IMR-90 (cell line): ENCODE measurements around the gene EEF2K. TPM values are rescaled to one million over a fixed set of nuclear protein-coding genes. Genes with fewer than 3 reads are reported as not detected.

Experiments used
- ATAC-seq: fragments of 200-7000 bp; cut with Tn5 transposase; 2 replicates; pipeline ENCODE4 v1.9.1; 2020; ENCODE audit warnings: low read depth, mild to moderate bottlenecking, moderate library complexity
- BruUV-seq: library from RNA; stranded (reverse); fragments of 400-500 nt; replicated peaks from 2 replicates; lab custom pipeline; 2021; lab: Mats Ljungman, UMichigan
- CTCF ChIA-PET: fragments of 300-600 bp; formaldehyde crosslinking; extraction: SDS; loops from one replicate; lab custom pipeline; 2021; ENCODE audit warnings: antibody characterized with exemption; lab: Yijun Ruan, JAX
- POLR2A ChIA-PET: fragments of 300-600 bp; sonication (Branson Sonifier 250); formaldehyde crosslinking; loops from one replicate; lab custom pipeline; 2022; ENCODE audit warnings: antibody characterized with exemption; ENCODE audit not compliant: unreplicated experiment; lab: Charles Lee
- DNase-seq: peaks from one replicate; pipeline ENCODE4 v3.0.0; 2013
- H2AFZ ChIP-seq: replicated peaks from 2 replicates; pipeline ENCODE3; 2013; ENCODE audit warnings: low read length, mild to moderate bottlenecking; ENCODE audit not compliant: poor library complexity
- H2AK5ac ChIP-seq: 2 replicates; pipeline ENCODE4 v1.6.1; 2013; ENCODE audit warnings: low read depth, low read length, inconsistent platforms
- H2AK9ac ChIP-seq: replicated peaks from 2 replicates; pipeline ENCODE3; 2013; ENCODE audit warnings: mild to moderate bottlenecking, low read depth, low read length, moderate library complexity; ENCODE audit not compliant: poor library complexity
- H2BK120ac ChIP-seq: 2 replicates; pipeline ENCODE4 v1.6.1; 2013; ENCODE audit warnings: low read depth, low read length, inconsistent platforms
- H2BK15ac ChIP-seq: 3 replicates; pipeline ENCODE4 v1.6.1; 2013; ENCODE audit warnings: low read depth, low read length, inconsistent platforms
- H2BK20ac ChIP-seq: 2 replicates; pipeline ENCODE4 v1.6.1; 2013; ENCODE audit warnings: low read depth, mild to moderate bottlenecking, inconsistent platforms, low read length, moderate library complexity
- H2BK5ac ChIP-seq: 2 replicates; pipeline ENCODE4 v1.6.1; 2013; ENCODE audit warnings: mild to moderate bottlenecking, low read depth, low read length, inconsistent platforms; ENCODE audit not compliant: poor library complexity, severe bottlenecking
- H3K14ac ChIP-seq: replicated peaks from 2 replicates; pipeline ENCODE4 v1.6.1; 2013; ENCODE audit warnings: low read depth, low read length, inconsistent platforms
- H3K18ac ChIP-seq: 2 replicates; pipeline ENCODE4 v1.6.1; 2013; ENCODE audit warnings: low read depth, low read length, control low read depth
- H3K23ac ChIP-seq: 2 replicates; pipeline ENCODE4 v1.6.1; 2013; ENCODE audit warnings: low read depth, low read length, inconsistent platforms
- H3K27ac ChIP-seq: 2 replicates; pipeline ENCODE4 v1.5.1; 2013; ENCODE audit warnings: mild to moderate bottlenecking, control low read depth, low read length; ENCODE audit not compliant: insufficient read depth
- H3K27me3 ChIP-seq: 2 replicates; pipeline ENCODE4 v1.6.1; 2013; ENCODE audit warnings: low read length; ENCODE audit not compliant: control insufficient read depth, insufficient read depth
- H3K36me3 ChIP-seq: 2 replicates; pipeline ENCODE4 v1.6.1; 2013; ENCODE audit warnings: low read length, mixed read lengths; ENCODE audit not compliant: control insufficient read depth, insufficient read depth
- H3K4ac ChIP-seq: 2 replicates; pipeline ENCODE4 v1.6.1; 2013; ENCODE audit warnings: low read depth, low read length, inconsistent platforms
- H3K4me1 ChIP-seq: 2 replicates; pipeline ENCODE4 v1.6.1; 2013; ENCODE audit warnings: low read length, mixed read lengths; ENCODE audit not compliant: control insufficient read depth, insufficient read depth
- H3K4me2 ChIP-seq: 2 replicates; pipeline ENCODE4 v1.6.1; 2013; ENCODE audit warnings: low read depth, mild to moderate bottlenecking, control low read depth, low read length, moderate library complexity
- H3K4me3 ChIP-seq: 2 replicates; pipeline ENCODE4 v1.5.1; 2013; ENCODE audit warnings: low read depth, mild to moderate bottlenecking, control low read depth, low read length, moderate library complexity; ENCODE audit not compliant: insufficient read depth
- H3K56ac ChIP-seq: 2 replicates; pipeline ENCODE4 v1.6.1; 2013; ENCODE audit warnings: low read length, inconsistent platforms; ENCODE audit not compliant: insufficient read depth; ENCODE audit errors: extremely low read depth
- H3K79me1 ChIP-seq, 2 experiments: 2 replicates each; pipeline ENCODE4 v1.6.1; 2013; ENCODE audit warnings: low read length in 2 of 2, inconsistent platforms in 1 of 2, low read depth in 1 of 2
- H3K9ac ChIP-seq: 2 replicates; pipeline ENCODE4 v1.6.1; 2013; ENCODE audit warnings: low read depth, low read length, control low read depth
- H3K9me1 ChIP-seq: 2 replicates; pipeline ENCODE4 v1.6.1; 2013; ENCODE audit warnings: low read length, inconsistent platforms; ENCODE audit not compliant: insufficient read depth
- H3K9me3 ChIP-seq: 2 replicates; pipeline ENCODE4 v1.6.1; 2013; ENCODE audit warnings: low read length; ENCODE audit not compliant: control insufficient read depth, insufficient read depth
- H4K20me1 ChIP-seq: 2 replicates; pipeline ENCODE4 v1.6.1; 2013; ENCODE audit warnings: low read length, inconsistent platforms; ENCODE audit not compliant: insufficient read depth
- H4K5ac ChIP-seq: 2 replicates; pipeline ENCODE4 v1.6.1; 2013; ENCODE audit warnings: mild to moderate bottlenecking, low read depth, low read length, control low read depth
- H4K8ac ChIP-seq, 2 experiments: 2 replicates each; pipeline ENCODE4 v1.6.1; 2013; ENCODE audit warnings: low read depth in 2 of 2, low read length in 2 of 2, control low read depth in 1 of 2, inconsistent platforms in 1 of 2
- H4K91ac ChIP-seq: 2 replicates; pipeline ENCODE4 v1.6.1; 2013; ENCODE audit warnings: low read depth, low read length, inconsistent platforms; ENCODE audit not compliant: insufficient read depth
- BHLHE40 ChIP-seq: fragments of 150-350 bp; IDR thresholded peaks from 2 replicates; pipeline ENCODE4 v1.6.1; 2016; ENCODE audit warnings: mild to moderate bottlenecking, low read depth, low read length
- CEBPB ChIP-seq: IDR thresholded peaks from 2 replicates; pipeline ENCODE4 v1.6.1; 2012; ENCODE audit warnings: low read depth, low read length, improper control_type of control experiment
- CHD1 ChIP-seq: IDR thresholded peaks from 2 replicates; pipeline ENCODE4 v1.6.1; 2012; ENCODE audit warnings: low read depth, low read length, improper control_type of control experiment
- FOS ChIP-seq: fragments of 150-350 bp; IDR thresholded peaks from 2 replicates; pipeline ENCODE4 v1.6.1; 2016; ENCODE audit warnings: low read depth, low read length
- MAFK ChIP-seq: IDR thresholded peaks from 2 replicates; pipeline ENCODE4 v1.6.1; 2012; ENCODE audit warnings: low read depth, low read length, improper control_type of control experiment
- MAZ ChIP-seq: IDR thresholded peaks from 2 replicates; pipeline ENCODE4 v1.6.1; 2012; ENCODE audit warnings: low read depth, mild to moderate bottlenecking, low read length, improper control_type of control experiment, moderate library complexity, borderline replicate concordance
- MXI1 ChIP-seq: IDR thresholded peaks from 2 replicates; pipeline ENCODE4 v1.6.1; 2012; ENCODE audit warnings: low read depth, mild to moderate bottlenecking, low read length, moderate library complexity, borderline replicate concordance
- NFE2L2 ChIP-seq: fragments of 150-350 bp; IDR thresholded peaks from 2 replicates; pipeline ENCODE4 v1.6.1; 2016; ENCODE audit warnings: low read depth, mild to moderate bottlenecking, low read length
- POLR2A ChIP-seq: IDR thresholded peaks from 2 replicates; pipeline ENCODE4 v1.6.1; 2012; ENCODE audit warnings: mild to moderate bottlenecking, low read depth, low read length
- RAD21 ChIP-seq: IDR thresholded peaks from 2 replicates; pipeline ENCODE4 v1.6.1; 2012; ENCODE audit warnings: low read length, improper control_type of control experiment
- RCOR1 ChIP-seq: IDR thresholded peaks from 2 replicates; pipeline ENCODE4 v1.6.1; 2012; ENCODE audit warnings: mild to moderate bottlenecking, low read length, improper control_type of control experiment; ENCODE audit not compliant: insufficient replicate concordance
- RFX5 ChIP-seq: IDR thresholded peaks from 2 replicates; pipeline ENCODE4 v1.8.0; 2012; ENCODE audit warnings: low read depth, mild to moderate bottlenecking, low read length, moderate library complexity
- SMC3 ChIP-seq: fragments of 150-350 bp; IDR thresholded peaks from 2 replicates; pipeline ENCODE4 v1.6.1; 2016; ENCODE audit warnings: low read depth, mild to moderate bottlenecking, antibody characterized with exemption, low read length, moderate library complexity
- WGBS, 2 experiments: methylation state at CpG; one replicate each; pipeline versions ENCODE4 v1.1.5 to v1.1.7; 2013; ENCODE audit warnings: missing lambda C conversion rate in 2 of 2; ENCODE audit not compliant: insufficient read length in 1 of 2; ENCODE audit errors: extremely low coverage in 2 of 2; 5-methylcytosine and 5-hydroxymethylcytosine counted together
- dilution Hi-C: fragments of 300-500 bp; cut with HindIII; formaldehyde crosslinking; loops from one replicate; pipeline ENCODE4 v1.14.3; 2018; ENCODE audit warnings: low sequenced_read_pairs; ENCODE audit not compliant: unreplicated experiment
- in situ Hi-C: fragments of 300-500 bp; cut with MboI; formaldehyde crosslinking; loops from 3 replicates; pipeline ENCODE4 v1.14.3; 2019; ENCODE audit warnings: low sequenced_read_pairs, inconsistent platforms, mixed read lengths
- intact Hi-C: fragments of 100-400 bp; cut with micrococcal nuclease; formaldehyde crosslinking; loops from 2 replicates; pipeline ENCODE4 v1.10.0; 2022
- polyA plus RNA-seq, 3 experiments: library from polyadenylated mRNA; depleted of rRNA; stranded (reverse); fragments of >200 nt; gene quantifications; 2 replicates each; pipeline ENCODE4 v1.2.3, GENCODE V29; 2012; ENCODE audit warnings: low replicate concordance in 1 of 3
- total RNA-seq: library from RNA; depleted of rRNA; stranded (reverse); fragments of >200 nt; gene quantifications from 2 replicates; pipeline ENCODE4 v1.2.3, GENCODE V29; 2012
- TF ChIP-seq, protein P1 (sequence below): fragments of 150-350 bp; IDR thresholded peaks from 2 replicates; pipeline ENCODE4 v1.6.1; 2016; ENCODE audit warnings: low read depth, mild to moderate bottlenecking, low read length, moderate library complexity, borderline replicate concordance
- TF ChIP-seq, protein P2 (sequence below): conservative IDR thresholded peaks from 2 replicates; pipeline ENCODE4 v1.5.1; 2012; ENCODE audit warnings: mild to moderate bottlenecking, low read depth, low read length, improper control_type of control experiment
- TF ChIP-seq, protein P3 (sequence below): fragments of 150-350 bp; IDR thresholded peaks from 2 replicates; pipeline ENCODE4 v1.6.1; 2017; ENCODE audit warnings: mild to moderate bottlenecking, antibody characterized with exemption, low read length, low read depth

Gene EEF2K
- total and polyA plus RNA-seq, 2 of the 4 experiments (the other 2 are of a cell fraction), result 9.7 to 16.5 TPM

GRCh38 chr16:22322021-22322471, 116.0 kb downstream of the EEF2K start:
- TF ChIP-seq CHD1, result no peak
- no peak for TF ChIP-seq SMC3
- TF ChIP-seq FOS, result no peak
- TF ChIP-seq MAFK, result no peak
- TF ChIP-seq, protein P1, sequence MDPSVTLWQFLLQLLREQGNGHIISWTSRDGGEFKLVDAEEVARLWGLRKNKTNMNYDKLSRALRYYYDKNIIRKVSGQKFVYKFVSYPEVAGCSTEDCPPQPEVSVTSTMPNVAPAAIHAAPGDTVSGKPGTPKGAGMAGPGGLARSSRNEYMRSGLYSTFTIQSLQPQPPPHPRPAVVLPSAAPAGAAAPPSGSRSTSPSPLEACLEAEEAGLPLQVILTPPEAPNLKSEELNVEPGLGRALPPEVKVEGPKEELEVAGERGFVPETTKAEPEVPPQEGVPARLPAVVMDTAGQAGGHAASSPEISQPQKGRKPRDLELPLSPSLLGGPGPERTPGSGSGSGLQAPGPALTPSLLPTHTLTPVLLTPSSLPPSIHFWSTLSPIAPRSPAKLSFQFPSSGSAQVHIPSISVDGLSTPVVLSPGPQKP, result no peak
- TF ChIP-seq, protein P2, sequence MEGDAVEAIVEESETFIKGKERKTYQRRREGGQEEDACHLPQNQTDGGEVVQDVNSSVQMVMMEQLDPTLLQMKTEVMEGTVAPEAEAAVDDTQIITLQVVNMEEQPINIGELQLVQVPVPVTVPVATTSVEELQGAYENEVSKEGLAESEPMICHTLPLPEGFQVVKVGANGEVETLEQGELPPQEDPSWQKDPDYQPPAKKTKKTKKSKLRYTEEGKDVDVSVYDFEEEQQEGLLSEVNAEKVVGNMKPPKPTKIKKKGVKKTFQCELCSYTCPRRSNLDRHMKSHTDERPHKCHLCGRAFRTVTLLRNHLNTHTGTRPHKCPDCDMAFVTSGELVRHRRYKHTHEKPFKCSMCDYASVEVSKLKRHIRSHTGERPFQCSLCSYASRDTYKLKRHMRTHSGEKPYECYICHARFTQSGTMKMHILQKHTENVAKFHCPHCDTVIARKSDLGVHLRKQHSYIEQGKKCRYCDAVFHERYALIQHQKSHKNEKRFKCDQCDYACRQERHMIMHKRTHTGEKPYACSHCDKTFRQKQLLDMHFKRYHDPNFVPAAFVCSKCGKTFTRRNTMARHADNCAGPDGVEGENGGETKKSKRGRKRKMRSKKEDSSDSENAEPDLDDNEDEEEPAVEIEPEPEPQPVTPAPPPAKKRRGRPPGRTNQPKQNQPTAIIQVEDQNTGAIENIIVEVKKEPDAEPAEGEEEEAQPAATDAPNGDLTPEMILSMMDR, result no peak
- no peak for TF ChIP-seq CEBPB
- no peak for TF ChIP-seq RFX5
- no peak for TF ChIP-seq MXI1
- no peak for TF ChIP-seq MAZ
- TF ChIP-seq BHLHE40, result no peak
- TF ChIP-seq, protein P3, sequence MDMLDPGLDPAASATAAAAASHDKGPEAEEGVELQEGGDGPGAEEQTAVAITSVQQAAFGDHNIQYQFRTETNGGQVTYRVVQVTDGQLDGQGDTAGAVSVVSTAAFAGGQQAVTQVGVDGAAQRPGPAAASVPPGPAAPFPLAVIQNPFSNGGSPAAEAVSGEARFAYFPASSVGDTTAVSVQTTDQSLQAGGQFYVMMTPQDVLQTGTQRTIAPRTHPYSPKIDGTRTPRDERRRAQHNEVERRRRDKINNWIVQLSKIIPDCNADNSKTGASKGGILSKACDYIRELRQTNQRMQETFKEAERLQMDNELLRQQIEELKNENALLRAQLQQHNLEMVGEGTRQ, result no peak
- TF ChIP-seq RCOR1, result no peak
- no peak for TF ChIP-seq RAD21
- no peak for TF ChIP-seq NFE2L2
- TF ChIP-seq POLR2A, result no peak
- Histone ChIP-seq H3K4me1 (no peaks in the 10 kb centered on the region), H4K5ac (no peak overlapping the region), H2BK120ac (no peak overlapping the region), H3K79me1 (peaks cover 0 to 20% of the 10 kb centered on the region in 2 experiments; a peak in 2 of 4 replicates), H4K8ac (no peak overlapping the region), H2AK5ac (no peak overlapping the region), H2BK20ac (no peak overlapping the region), H4K20me1 (peaks cover 19% of the 10 kb centered on the region), H3K4ac (no peak overlapping the region), H3K27me3 (no peaks in the 10 kb centered on the region), H3K4me2 (no peak overlapping the region), H3K14ac (no peak overlapping the region), H3K9ac (no peak overlapping the region), H3K4me3 (no peak overlapping the region), H3K23ac (no peak overlapping the region), H2BK15ac (no peak overlapping the region), H2AFZ (no peak overlapping the region), H4K91ac (no peak overlapping the region), H3K18ac (no peak overlapping the region), H2AK9ac (peak overlapping the region; percentile 42), H3K9me3 (no peaks in the 10 kb centered on the region), H3K9me1 (no peaks in the 10 kb centered on the region), H2BK5ac (peak overlapping the region; percentile 45), H3K36me3 (peaks cover 50% of the 10 kb centered on the region), H3K27ac (no peak overlapping the region), H3K56ac (no peak overlapping the region)
- no TSS peak for BruUV-seq
- dilution Hi-C loops, result no loop called here
- DNase-seq (no peak), ATAC-seq (no peak)
- ChIA-PET CTCF (no interaction called here), POLR2A (no interaction called here)
- in situ Hi-C loops, result no loop called here
- intact Hi-C loops, result loop anchor here (5.0 kb wide), 1 partner anchor 765 kb away; no protein-coding TSS in a partner anchor
- 95% methylated on average over 9 of the region's 11 CpGs; no CpG with 5 or more reads in 1 of the 2 experiments for WGBS, 2 experiments
